MM.1S (cell line): Measurements from ENCODE around the gene UBE2R2.

Experiments used
- EZH2 ChIP-seq: fragments of 300-600 bp; sonication (generic); optimal IDR thresholded peaks from 2 replicates; pipeline ENCODE3; 2017; ENCODE audit warnings: low read depth, mild to moderate bottlenecking, antibody characterized with exemption, low read length, mixed read lengths
- TF ChIP-seq, protein P1 (sequence below): fragments of 300-600 bp; sonication (generic); IDR thresholded peaks from 2 replicates; pipeline ENCODE4 v1.5.1; 2016; ENCODE audit warnings: antibody characterized with exemption, low read length, mixed read lengths

DNA sequence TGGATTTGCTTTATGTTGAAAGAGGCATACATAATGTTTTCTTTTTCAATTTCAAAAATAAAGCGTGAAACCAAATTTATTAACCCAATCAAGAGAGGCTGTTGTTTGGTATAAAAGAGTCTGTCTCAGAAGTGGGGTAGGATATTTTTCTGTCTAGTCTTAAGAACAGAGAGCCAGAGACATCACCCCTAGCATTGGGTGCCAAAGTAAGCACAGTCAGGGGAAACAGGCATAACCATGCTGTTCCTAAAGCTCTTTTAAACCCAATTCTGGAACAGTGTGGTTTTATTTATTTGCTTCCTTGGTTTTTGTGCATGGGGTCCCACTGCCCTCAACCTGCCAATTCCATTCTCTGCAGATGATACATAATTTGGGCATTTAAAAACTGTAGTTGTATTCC is 88.2 kb downstream of the UBE2R2 start:
- no peak for TF ChIP-seq EZH2
- TF ChIP-seq, protein P1, sequence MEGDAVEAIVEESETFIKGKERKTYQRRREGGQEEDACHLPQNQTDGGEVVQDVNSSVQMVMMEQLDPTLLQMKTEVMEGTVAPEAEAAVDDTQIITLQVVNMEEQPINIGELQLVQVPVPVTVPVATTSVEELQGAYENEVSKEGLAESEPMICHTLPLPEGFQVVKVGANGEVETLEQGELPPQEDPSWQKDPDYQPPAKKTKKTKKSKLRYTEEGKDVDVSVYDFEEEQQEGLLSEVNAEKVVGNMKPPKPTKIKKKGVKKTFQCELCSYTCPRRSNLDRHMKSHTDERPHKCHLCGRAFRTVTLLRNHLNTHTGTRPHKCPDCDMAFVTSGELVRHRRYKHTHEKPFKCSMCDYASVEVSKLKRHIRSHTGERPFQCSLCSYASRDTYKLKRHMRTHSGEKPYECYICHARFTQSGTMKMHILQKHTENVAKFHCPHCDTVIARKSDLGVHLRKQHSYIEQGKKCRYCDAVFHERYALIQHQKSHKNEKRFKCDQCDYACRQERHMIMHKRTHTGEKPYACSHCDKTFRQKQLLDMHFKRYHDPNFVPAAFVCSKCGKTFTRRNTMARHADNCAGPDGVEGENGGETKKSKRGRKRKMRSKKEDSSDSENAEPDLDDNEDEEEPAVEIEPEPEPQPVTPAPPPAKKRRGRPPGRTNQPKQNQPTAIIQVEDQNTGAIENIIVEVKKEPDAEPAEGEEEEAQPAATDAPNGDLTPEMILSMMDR = no peak
